Left colon (tissue), 2 donors: ENCODE measurements around the gene ZNF18. TPM values are rescaled to one million over a fixed set of nuclear protein-coding genes. Genes with fewer than 3 reads are reported as not detected.

ENCODE experiments used
- ATAC-seq: fragments of 200-7000 bp; cut with Tn5 transposase; one replicate; pipeline ENCODE4 v1.9.1; 2020; ENCODE audit warnings: mild to moderate bottlenecking, moderate library complexity
- DNase-seq, 2 donors: peaks; one replicate each; pipeline ENCODE4 v3.0.0-alpha.2; 2020
- intact Hi-C, 2 donors: fragments of 100-400 bp; cut with DNase I in 1 of 2; cut with micrococcal nuclease in 1 of 2; formaldehyde crosslinking; loops; one replicate each; pipeline versions ENCODE4 v1.11.2 to v1.14.0; 2022; cut with DNase I, micrococcal nuclease
- long read RNA-seq: library from polyadenylated mRNA; unstranded; transcript quantifications from one replicate; pipeline ENCODE4 v2.0.0, GENCODE V29; 2021
- total RNA-seq, 2 donors: library from RNA; stranded (reverse); fragmentation: NEBNext Ultra II Directional; extraction: Animal tissue kit (Norgen Biotek cat#: 25700); gene quantifications; one replicate each; pipeline ENCODE4 v1.2.1, GENCODE V29; 2021
- donor health status: DM: no; HTN: no; CAD: no.
- donor health status: DM: yes; HTN: yes; CAD: no.

Gene ZNF18
- total RNA-seq: 1 to 10 TPM; 5.7 to 8.3 TPM
- long read RNA-seq, transcript ZNF18-204 (7 exons, 2,330 nt): major isoform, 5 of 16 reads
- long read RNA-seq, partial matches to known transcripts: 2 of 16 reads
- long read RNA-seq, other reads (novel, unspliced or antisense): 6 of 16 reads

- DNase-seq (peak; percentile 97 to 99), ATAC-seq (peak; percentile 94)
- intact Hi-C loops: no loop called here
Observed at GRCh38 chr17:11997147-11997971, at the start of gene ZNF18. Gene ZNF18, minus strand, starts transcription at chr17:11997475. Its CDS starts 4,646 bp downstream, at chr17:11992829.

- intact Hi-C loops: no loop called here
Observed at GRCh38 chr17:12046786-12047185, 49.5 kb upstream of the ZNF18 start.

GRCh38 chr17:12043702-12044101, 46.4 kb upstream of the ZNF18 start:
- intact Hi-C loops: no loop called here
- ATAC-seq: peak; percentile 64

More at GRCh38 chr17:12046786-12047185, 49.5 kb upstream of the ZNF18 start:
- no peak for ATAC-seq
- DNase-seq: no peak

GRCh38 chr17:12041312-12041711, 44.0 kb upstream of the ZNF18 start:
- ATAC-seq (no peak), DNase-seq (no peak)
- intact Hi-C loops: no loop called here

More at GRCh38 chr17:12043702-12044101, 46.4 kb upstream of the ZNF18 start:
- DNase-seq: no peak

GRCh38 chr17:12040478-12040877, 43.2 kb upstream of the ZNF18 start:
- intact Hi-C loops: no loop called here
- ATAC-seq (no peak), DNase-seq (no peak)

- ATAC-seq: no peak
- DNase-seq: no peak
- intact Hi-C loops: no loop called here
Observed at GRCh38 chr17:12037970-12038369, 40.7 kb upstream of the ZNF18 start.

- no peak for DNase-seq
- ATAC-seq: no peak
- intact Hi-C loops: no loop called here
Observed at GRCh38 chr17:12035673-12036072, 38.4 kb upstream of the ZNF18 start.

- ATAC-seq: no peak
- intact Hi-C loops: no loop called here
- no peak for DNase-seq
Observed at GRCh38 chr17:12034538-12034937, 37.3 kb upstream of the ZNF18 start.

GRCh38 chr17:12028611-12029010, 31.3 kb upstream of the ZNF18 start:
- ATAC-seq: no peak
- no peak for DNase-seq
- intact Hi-C loops: no loop called here

- ATAC-seq (peak; percentile 40), DNase-seq (no peak)
- intact Hi-C loops: no loop called here
Observed at GRCh38 chr17:12027658-12028057, 30.4 kb upstream of the ZNF18 start.

GRCh38 chr17:12024327-12024726, 27.1 kb upstream of the ZNF18 start:
- intact Hi-C loops: no loop called here
- no peak for DNase-seq
- no peak for ATAC-seq

GRCh38 chr17:12022310-12022709, 25.0 kb upstream of the ZNF18 start:
- no peak for ATAC-seq
- DNase-seq: no peak
- intact Hi-C loops: no loop called here

GRCh38 chr17:12021623-12022140, 24.4 kb upstream of the ZNF18 start:
- DNase-seq: no peak
- no peak for ATAC-seq

GRCh38 chr17:12020642-12021622, 23.7 kb upstream of the ZNF18 start, which contains the start of gene MAP2K4:
Gene MAP2K4, plus strand, starts transcription at chr17:12020877. Its CDS starts 10 bp downstream, at chr17:12020887.
- intact Hi-C loops: no loop called here
- peak; percentile 99 for ATAC-seq
- DNase-seq: peak; percentile 88 to 94

More at GRCh38 chr17:12021623-12022140, 24.4 kb upstream of the ZNF18 start:
- intact Hi-C loops: no loop called here

GRCh38 chr17:12007466-12007865, 10.2 kb upstream of the ZNF18 start:
- intact Hi-C loops: no loop called here
- ATAC-seq (no peak), DNase-seq (no peak)

- no peak for DNase-seq
- ATAC-seq: no peak
- intact Hi-C loops: no loop called here
Observed at GRCh38 chr17:11999696-12000095, 2.4 kb upstream of the ZNF18 start.

GRCh38 chr17:11997972-11998233, 628 bp upstream of the ZNF18 start:
- no peak for ATAC-seq
- no peak for DNase-seq
- intact Hi-C loops: no loop called here

GRCh38 chr17:11996722-11997146, 541 bp downstream of the ZNF18 start:
- peak; percentile 43 for ATAC-seq
- intact Hi-C loops: no loop called here

GRCh38 chr17:11991461-11991860, 5.8 kb downstream of the ZNF18 start:
- intact Hi-C loops: no loop called here
- ATAC-seq (no peak), DNase-seq (no peak)

More at GRCh38 chr17:11996722-11997146, 541 bp downstream of the ZNF18 start:
- peak in 1 of 2 donors; percentile 48 for DNase-seq
